HG02623 (cell line): ENCODE results near the gene SPAAR.

ENCODE experiments used
- ATAC-seq: cut with Tn5 transposase; IDR thresholded peaks from one replicate; pipeline ENCODE4 v1.9.1; 2021; ENCODE audit warnings: moderate library complexity; ENCODE audit not compliant: unreplicated experiment

SPAAR gene

GRCh38 chr9:35945341-35946018, 36.2 kb downstream of the SPAAR start:
- no peak for ATAC-seq

GRCh38 chr9:35948451-35948850, 39.2 kb downstream of the SPAAR start:
- no peak for ATAC-seq

- no peak for ATAC-seq
Measured at GRCh38 chr9:35948901-35949318, 39.6 kb downstream of the SPAAR start.

GRCh38 chr9:35951736-35952135, 42.4 kb downstream of the SPAAR start:
- no peak for ATAC-seq

GRCh38 chr9:35952526-35953191, 43.4 kb downstream of the SPAAR start:
- ATAC-seq = no peak

- no peak for ATAC-seq
Measured at GRCh38 chr9:35954942-35955546, 45.8 kb downstream of the SPAAR start.

- ATAC-seq = no peak
Measured at GRCh38 chr9:35956651-35957050, 47.4 kb downstream of the SPAAR start.

GRCh38 chr9:35958104-35958837, 49.0 kb downstream of the SPAAR start, which contains the start of gene OR2S2:
Gene OR2S2 (minus strand): TSS chr9:35958154. CDS start chr9:35958098, 56 bp downstream.
- no peak for ATAC-seq

GRCh38 chr9:35960039-35960655, 50.9 kb downstream of the SPAAR start:
- no peak for ATAC-seq
